HG03460 (cell line): ENCODE results near the gene CTAG2.
"Not testable (repeated sequence)": the region's sequence is repeated elsewhere in the genome, so short reads cannot be mapped to it uniquely, and the experiment has no call there.

ENCODE experiments used
- ATAC-seq: cut with Tn5 transposase; IDR thresholded peaks from one replicate; pipeline ENCODE4 v1.9.1; 2021; ENCODE audit not compliant: unreplicated experiment

The CTAG2 gene

GRCh38 chrX:154653413-154653812 is at the start of gene CTAG2:
TSS of gene CTAG2 (minus strand) at chrX:154653579. CDS start at chrX:154653515, 64 bp downstream.
- ATAC-seq: not testable (repeated sequence)

- ATAC-seq: no peak
Observed at GRCh38 chrX:154698630-154699248, 45.4 kb upstream of the CTAG2 start.

GRCh38 chrX:154696676-154697045 is 43.3 kb upstream of the CTAG2 start:
- ATAC-seq: no peak

GRCh38 chrX:154695911-154696675 is 42.7 kb upstream of the CTAG2 start:
- ATAC-seq: no peak

- no peak for ATAC-seq
Observed at GRCh38 chrX:154693394-154693793, 40.0 kb upstream of the CTAG2 start.

- not testable (repeated sequence) for ATAC-seq
Observed at GRCh38 chrX:154690438-154690837, 37.1 kb upstream of the CTAG2 start.

- not testable (repeated sequence) for ATAC-seq
Observed at GRCh38 chrX:154672084-154672483, 18.7 kb upstream of the CTAG2 start.

- not testable (repeated sequence) for ATAC-seq
Observed at GRCh38 chrX:154670848-154671247, 17.5 kb upstream of the CTAG2 start.

GRCh38 chrX:154661899-154662298 is 8.5 kb upstream of the CTAG2 start:
- ATAC-seq: no peak

- ATAC-seq: no peak
Observed at GRCh38 chrX:154661170-154661569, 7.8 kb upstream of the CTAG2 start.

- no peak for ATAC-seq
Observed at GRCh38 chrX:154660541-154660940, 7.2 kb upstream of the CTAG2 start.

- no peak for ATAC-seq
Observed at GRCh38 chrX:154658957-154659356, 5.6 kb upstream of the CTAG2 start.

GRCh38 chrX:154658187-154658586 is 4.8 kb upstream of the CTAG2 start:
- ATAC-seq: no peak

GRCh38 chrX:154657226-154657805 is 3.9 kb upstream of the CTAG2 start:
- ATAC-seq: no peak

- ATAC-seq: no peak
Observed at GRCh38 chrX:154655786-154656185, 2.4 kb upstream of the CTAG2 start.

- no peak for ATAC-seq
Observed at GRCh38 chrX:154655346-154655745, 2.0 kb upstream of the CTAG2 start.

GRCh38 chrX:154654925-154655324 is 1.5 kb upstream of the CTAG2 start:
- no peak for ATAC-seq

- no peak for ATAC-seq
Observed at GRCh38 chrX:154654372-154654771, 993 bp upstream of the CTAG2 start.

GRCh38 chrX:154653048-154653401 is 354 bp downstream of the CTAG2 start:
- no peak for ATAC-seq

GRCh38 chrX:154652311-154653047 is 900 bp downstream of the CTAG2 start:
- no peak for ATAC-seq

- ATAC-seq: no peak
Observed at GRCh38 chrX:154650221-154650510, 3.2 kb downstream of the CTAG2 start.
